Gastroesophageal sphincter (tissue), 4 donors: Measurements from ENCODE around the gene LCP2. TPM values are rescaled to one million over a fixed set of nuclear protein-coding genes. Genes with fewer than 3 reads are reported as not detected.

Source experiments
- ATAC-seq: fragments of 150-250 bp; one replicate; pipeline ENCODE4 v1.9.1; 2016; ENCODE audit warnings: mild to moderate bottlenecking, moderate library complexity
- H3K27ac ChIP-seq, 4 donors: fragments of 200-600 bp; sonication (generic) in 3 of 4; 1 replicate in 3 of 4; 2 replicates in 1 of 4; pipeline ENCODE4 v1.5.1; 2016 to 2019
- H3K27me3 ChIP-seq: fragments of 200-600 bp; sonication (generic); one replicate; pipeline ENCODE4 v1.5.1; 2019
- H3K36me3 ChIP-seq, 2 donors: fragments of 200-600 bp; sonication (generic); one replicate each; pipeline ENCODE4 v1.5.1; 2019; ENCODE audit warnings: control low read depth in 1 of 2
- H3K4me1 ChIP-seq, 3 donors: fragments of 200-600 bp; sonication (generic); 1 replicate in 2 of 3; 2 replicates in 1 of 3; pipeline ENCODE4 v1.5.1; 2016 to 2019; ENCODE audit warnings: control low read depth in 2 of 3
- H3K4me3 ChIP-seq, 2 donors: fragments of 200-600 bp; sonication (generic); one replicate each; pipeline ENCODE4 v1.5.1; 2019; ENCODE audit warnings: mild to moderate bottlenecking in 1 of 2, moderate library complexity in 1 of 2
- H3K9me3 ChIP-seq, 3 donors: fragments of 200-600 bp; sonication (generic); one replicate each; pipeline ENCODE4 v1.5.1; 2017 to 2019; ENCODE audit warnings: control low read depth in 2 of 3
- EP300 ChIP-seq: sonication (generic); formaldehyde crosslinking; IDR thresholded peaks from one replicate; pipeline ENCODE4 v1.6.1; 2017; ENCODE audit warnings: antibody characterized with exemption, mild to moderate bottlenecking
- POLR2A ChIP-seq, 2 donors: fragments of 450-650 bp; IDR thresholded peaks; one replicate each; pipeline ENCODE4 v1.6.1; 2017; ENCODE audit warnings: antibody characterized with exemption in 2 of 2, mild to moderate bottlenecking in 2 of 2, moderate library complexity in 1 of 2
- POLR2AphosphoS5 ChIP-seq: sonication (generic); formaldehyde crosslinking; IDR thresholded peaks from one replicate; pipeline ENCODE4 v1.6.1; 2017; ENCODE audit warnings: antibody characterized with exemption
- WGBS, 2 donors: methylation state at CpG; one replicate each; pipeline ENCODE4 v1.1.5; 2018; ENCODE audit warnings: low coverage in 1 of 2; 5-methylcytosine and 5-hydroxymethylcytosine counted together
- total RNA-seq, 4 donors: library from RNA; depleted of rRNA; stranded (reverse); fragments of >200 nt; gene quantifications; one replicate each; pipeline ENCODE4 v1.1.0, GENCODE V29; 2016
- TF ChIP-seq, protein P1 (sequence below), 4 experiments: fragments of 200-600 bp in 2 of 4; fragments of 450-650 bp in 2 of 4; sonication (generic) in 1 of 4; IDR thresholded peaks; one replicate each; pipeline ENCODE4 v1.5.1; 2017 to 2019; ENCODE audit warnings: antibody characterized with exemption in 4 of 4, mild to moderate bottlenecking in 2 of 4, moderate library complexity in 2 of 4

LCP2 gene
- total RNA-seq, 4 donors from 2014 or later = 5.5 to 17.0 (median 8.3) TPM

DNA sequence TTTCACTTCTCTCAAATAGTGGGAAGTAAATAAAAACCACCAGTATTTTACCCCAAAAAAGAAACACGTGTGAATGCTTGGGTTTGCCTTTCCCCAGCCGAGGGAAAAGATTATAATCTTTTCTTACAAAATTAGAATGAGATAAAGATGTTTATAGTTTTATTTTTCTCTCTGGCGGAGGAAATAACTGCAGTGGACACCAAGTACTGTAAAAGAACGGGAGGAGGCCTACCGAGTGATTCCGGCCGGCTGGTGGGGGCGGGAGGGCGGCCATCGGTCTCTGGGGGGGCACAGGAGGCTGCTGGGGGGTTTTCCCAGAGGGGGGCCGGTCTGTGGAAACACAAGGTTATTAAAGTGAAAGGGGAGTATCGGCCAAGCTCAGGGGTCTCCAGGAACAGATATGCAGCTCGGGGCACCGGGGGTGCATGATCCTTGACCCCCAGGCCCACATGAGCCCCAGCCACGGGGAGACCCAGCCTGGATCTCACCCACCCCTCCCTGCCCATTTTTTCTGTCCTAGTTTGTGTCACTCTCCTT, 29.4 kb downstream of the LCP2 start:
- TF ChIP-seq POLR2A (IDR thresholded peaks at IDR 0.05) (no peak), POLR2AphosphoS5 (no peak), EP300 (no peak)
- TF ChIP-seq, protein P1, sequence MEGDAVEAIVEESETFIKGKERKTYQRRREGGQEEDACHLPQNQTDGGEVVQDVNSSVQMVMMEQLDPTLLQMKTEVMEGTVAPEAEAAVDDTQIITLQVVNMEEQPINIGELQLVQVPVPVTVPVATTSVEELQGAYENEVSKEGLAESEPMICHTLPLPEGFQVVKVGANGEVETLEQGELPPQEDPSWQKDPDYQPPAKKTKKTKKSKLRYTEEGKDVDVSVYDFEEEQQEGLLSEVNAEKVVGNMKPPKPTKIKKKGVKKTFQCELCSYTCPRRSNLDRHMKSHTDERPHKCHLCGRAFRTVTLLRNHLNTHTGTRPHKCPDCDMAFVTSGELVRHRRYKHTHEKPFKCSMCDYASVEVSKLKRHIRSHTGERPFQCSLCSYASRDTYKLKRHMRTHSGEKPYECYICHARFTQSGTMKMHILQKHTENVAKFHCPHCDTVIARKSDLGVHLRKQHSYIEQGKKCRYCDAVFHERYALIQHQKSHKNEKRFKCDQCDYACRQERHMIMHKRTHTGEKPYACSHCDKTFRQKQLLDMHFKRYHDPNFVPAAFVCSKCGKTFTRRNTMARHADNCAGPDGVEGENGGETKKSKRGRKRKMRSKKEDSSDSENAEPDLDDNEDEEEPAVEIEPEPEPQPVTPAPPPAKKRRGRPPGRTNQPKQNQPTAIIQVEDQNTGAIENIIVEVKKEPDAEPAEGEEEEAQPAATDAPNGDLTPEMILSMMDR (IDR thresholded peaks at IDR 0.05) = no peak
- WGBS, 2 donors = 20 to 41% methylated on average over 8 to 9 of the region's 15 CpGs
- Histone ChIP-seq H3K9me3 (no peaks in the 10 kb centered on the region), H3K36me3 (no peaks in the 10 kb centered on the region), H3K27ac (peak overlapping the region in 3 of 4 donors; percentile 52 to 72 (median 57)), H3K4me1 (peaks cover 4 to 44% (median 14%) of the 10 kb centered on the region in 3 donors), H3K27me3 (no peaks in the 10 kb centered on the region), H3K4me3 (peak overlapping the region; percentile 16 to 18)
- ATAC-seq = no peak

DNA sequence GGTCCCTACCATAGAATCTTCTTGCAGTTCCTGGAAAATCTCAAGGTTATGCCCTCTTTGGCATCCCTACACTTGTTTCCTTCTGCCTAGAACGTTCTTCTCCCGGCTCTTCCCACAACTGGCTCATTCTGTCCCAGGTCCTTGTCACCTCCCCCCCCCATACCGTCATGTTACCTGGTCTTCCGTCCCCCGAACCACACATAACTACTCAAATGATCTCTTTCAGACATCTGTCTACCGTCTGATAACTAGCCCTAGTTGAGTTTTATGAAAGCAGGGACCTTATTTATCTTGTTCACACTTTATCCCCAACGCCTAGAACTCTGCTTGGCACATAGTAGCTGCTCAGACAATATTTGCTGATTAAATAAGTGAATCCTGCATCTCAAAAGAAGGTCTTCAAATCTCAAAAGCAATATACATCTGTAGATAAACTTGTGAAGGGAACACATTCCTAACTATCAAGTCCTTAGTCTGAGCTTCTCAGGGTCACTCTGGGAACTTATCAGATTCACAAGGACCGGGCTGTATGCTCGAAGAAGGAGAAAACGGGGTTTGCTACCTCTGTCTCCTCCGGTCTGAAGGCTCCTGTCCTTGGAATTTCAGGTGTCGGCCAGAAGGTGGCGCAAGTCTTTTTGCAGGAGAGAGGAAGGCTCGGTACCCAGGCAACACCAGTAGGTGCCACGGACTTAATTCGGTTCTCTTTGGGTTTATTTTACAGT, 30.0 kb downstream of the LCP2 start:
- 25 to 35% methylated on average over 15 to 16 of the region's 16 CpGs for WGBS, 2 donors
- H3K4me1 ChIP-seq = peaks cover 4 to 44% (median 14%) of the 10 kb centered on the region in 3 donors
- no peaks in the 10 kb centered on the region for H3K27me3 ChIP-seq
- peak overlapping the region in 3 of 4 donors; percentile 52 to 72 (median 57) for H3K27ac ChIP-seq
- ATAC-seq = peak; percentile 70
- peak overlapping the region; percentile 16 to 18 for H3K4me3 ChIP-seq
- TF ChIP-seq EP300 (no peak), POLR2A (IDR thresholded peaks at IDR 0.05) (no peak), POLR2AphosphoS5 (peak; percentile 10)
- TF ChIP-seq, protein P1 (IDR thresholded peaks at IDR 0.05) = peak; percentile 81 to 90 (median 88)
- H3K36me3 ChIP-seq = no peaks in the 10 kb centered on the region
- H3K9me3 ChIP-seq = no peaks in the 10 kb centered on the region

DNA sequence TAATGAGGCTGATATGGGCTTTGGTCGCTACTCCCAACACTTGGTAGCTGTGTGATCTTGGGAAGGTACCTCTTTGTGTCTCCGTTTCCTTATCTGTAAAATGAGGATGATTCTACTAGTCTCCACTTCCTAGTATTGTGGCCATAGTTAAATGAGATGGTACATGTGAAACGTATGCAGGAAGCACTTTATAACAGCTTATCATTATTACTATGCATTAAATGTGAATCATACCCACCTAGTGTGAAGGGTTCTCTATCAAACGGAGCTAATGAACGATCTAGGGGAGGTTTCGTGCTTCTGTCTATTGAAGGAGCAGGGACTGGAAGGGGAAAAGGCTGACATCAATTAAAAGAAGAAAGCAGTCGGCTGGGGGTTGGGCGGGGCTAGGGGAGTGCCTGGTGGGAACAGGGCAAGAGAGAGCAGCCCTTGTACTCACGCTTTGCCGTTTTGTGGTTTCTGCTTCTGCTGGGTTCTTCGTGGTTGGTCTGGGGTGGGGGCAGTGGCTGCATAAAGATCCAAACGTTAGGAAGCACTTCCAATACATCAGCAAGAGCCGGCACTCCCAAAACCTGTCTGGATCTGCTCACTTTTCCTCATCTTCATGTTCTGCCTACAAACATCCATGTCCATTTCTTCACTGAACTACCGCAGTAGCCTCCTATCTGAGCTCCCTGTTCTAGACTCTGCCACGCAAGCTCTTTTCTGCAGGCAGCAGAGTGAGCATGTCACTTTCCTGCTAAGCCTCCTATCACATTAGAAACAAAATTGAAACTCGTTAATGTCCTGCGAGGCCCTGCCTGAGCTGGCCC, 30.8 kb downstream of the LCP2 start:
- no peak overlapping the region for H3K4me3 ChIP-seq
- TF ChIP-seq EP300 (no peak), POLR2A (IDR thresholded peaks at IDR 0.05) (no peak), POLR2AphosphoS5 (no peak)
- TF ChIP-seq, protein P1 (IDR thresholded peaks at IDR 0.05) = no peak
- no peak for ATAC-seq
- H3K4me1 ChIP-seq = peaks cover 4 to 44% (median 14%) of the 10 kb centered on the region in 3 donors
- no peaks in the 10 kb centered on the region for H3K9me3 ChIP-seq
- 66 to 82% methylated on average over 9 to 15 of the region's 17 CpGs for WGBS, 2 donors
- no peaks in the 10 kb centered on the region for H3K36me3 ChIP-seq
- peak overlapping the region in 1 of 4 donors; percentile 72 for H3K27ac ChIP-seq
- no peaks in the 10 kb centered on the region for H3K27me3 ChIP-seq

DNA sequence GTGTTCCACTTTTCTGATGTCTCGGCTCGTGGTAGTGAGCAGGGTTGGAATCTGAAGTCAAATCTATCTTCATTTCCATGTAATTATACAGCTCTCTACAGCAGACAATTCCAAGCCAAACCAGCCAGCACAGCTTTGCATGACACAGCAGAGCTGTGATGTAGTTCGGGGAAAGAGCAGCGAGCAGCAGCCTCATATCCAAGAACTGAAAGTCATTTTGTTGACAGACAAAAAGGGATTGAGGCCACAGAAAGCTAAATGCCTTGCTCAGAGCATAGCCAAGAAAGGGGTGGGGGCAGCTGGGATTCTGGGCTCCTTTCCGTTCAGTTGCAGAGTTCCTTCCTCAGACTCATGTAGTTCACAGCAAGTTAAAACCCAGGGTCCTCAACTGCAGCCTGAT, 32.1 kb downstream of the LCP2 start:
- 16 to 32% methylated on average over 4 to 5 of the region's 5 CpGs for WGBS, 2 donors
- peak; percentile 77 for TF ChIP-seq POLR2AphosphoS5
- TF ChIP-seq POLR2A (IDR thresholded peaks at IDR 0.05) = no peak

DNA sequence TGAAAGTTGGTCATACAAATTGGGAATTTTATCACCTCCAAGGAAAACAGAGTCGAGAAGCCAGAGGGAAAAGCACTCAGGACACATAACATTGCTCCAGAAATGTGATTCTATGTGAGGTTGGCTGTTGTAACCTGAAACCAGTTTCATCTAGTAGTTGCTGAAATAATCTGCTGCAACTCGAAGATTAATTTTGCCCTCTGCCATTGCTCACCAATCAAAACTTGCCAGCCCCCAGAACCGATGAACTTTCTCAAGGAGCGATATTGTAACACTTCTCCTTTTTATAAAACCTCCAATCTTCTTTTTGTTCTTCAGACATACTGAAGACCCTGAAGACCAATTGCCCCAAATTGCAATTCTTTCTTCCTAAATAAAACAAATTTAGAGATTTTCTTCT, 33.7 kb downstream of the LCP2 start:
- no peak overlapping the region for H3K27ac ChIP-seq
- 73 to 100% methylated on average over 4 of the region's 4 CpGs for WGBS, 2 donors

More for the DNA sequence above, 32.1 kb downstream of the LCP2 start:
- no peaks in the 10 kb centered on the region for H3K27me3 ChIP-seq
- no peak overlapping the region for H3K4me3 ChIP-seq
- peaks cover 4 to 44% (median 14%) of the 10 kb centered on the region in 3 donors for H3K4me1 ChIP-seq
- no peaks in the 10 kb centered on the region for H3K9me3 ChIP-seq
- H3K27ac ChIP-seq = peak overlapping the region in 3 of 4 donors; percentile 54 to 63 (median 57)
- peak; percentile 88 for ATAC-seq
- no peaks in the 10 kb centered on the region for H3K36me3 ChIP-seq

More for the DNA sequence above, 33.7 kb downstream of the LCP2 start:
- H3K4me3 ChIP-seq = no peak overlapping the region
- H3K9me3 ChIP-seq = no peaks in the 10 kb centered on the region
- TF ChIP-seq POLR2AphosphoS5 (no peak), POLR2A (IDR thresholded peaks at IDR 0.05) (no peak), EP300 (no peak)
- TF ChIP-seq, protein P1 (IDR thresholded peaks at IDR 0.05) = no peak
- ATAC-seq = no peak
- H3K36me3 ChIP-seq = peaks cover 0 to 4% of the 10 kb centered on the region in 2 donors
- peaks cover 4 to 36% (median 9%) of the 10 kb centered on the region in 3 donors for H3K4me1 ChIP-seq
- no peaks in the 10 kb centered on the region for H3K27me3 ChIP-seq
